ENCODE results near the gene TRIM10.

TRIM10 gene

GRCh38 chr6:30136570-30137286 lies 24.3 kb downstream of the TRIM10 start:
- no peaks in the 10 kb centered on the region for H3K36me3 ChIP-seq (ENCODE audit: insufficient read depth, low read length)
- peaks cover 74% of the 10 kb centered on the region for H3K27me3 ChIP-seq (ENCODE audit: insufficient read depth, low read length)
- H3K4me3 ChIP-seq (ENCODE audit: low read depth, low read length) = no peak overlapping the region
- no peaks in the 10 kb centered on the region for H3K79me2 ChIP-seq (ENCODE audit: control insufficient read depth, insufficient read depth, low read length, unreplicated experiment)
- no peak overlapping the region for H3K27ac ChIP-seq (ENCODE audit: low read depth, low read length)
- H3K4me1 ChIP-seq (ENCODE audit: control insufficient read depth, insufficient read depth, low read length, unreplicated experiment) = no peaks in the 10 kb centered on the region
- H2AFZ ChIP-seq (ENCODE audit: low read length, unreplicated experiment) = no peak overlapping the region

GRCh38 chr6:30135757-30136156 lies 25.3 kb downstream of the TRIM10 start, which contains the start of gene TRIM40:
Gene TRIM40, plus strand, starts transcription at chr6:30136140. Its CDS starts 897 bp downstream, at chr6:30137037.
- Histone ChIP-seq H3K27me3 (ENCODE audit: insufficient read depth, low read length) (peaks cover 71% of the 10 kb centered on the region), H3K27ac (ENCODE audit: low read depth, low read length) (no peak within 1 kb of the TSS), H3K79me2 (ENCODE audit: control insufficient read depth, insufficient read depth, low read length, unreplicated experiment) (no peaks in the 10 kb centered on the region), H3K4me1 (ENCODE audit: control insufficient read depth, insufficient read depth, low read length, unreplicated experiment) (peaks cover 2% of the 10 kb centered on the region), H3K36me3 (ENCODE audit: insufficient read depth, low read length) (no peaks in the 10 kb centered on the region), H3K4me3 (ENCODE audit: low read depth, low read length) (no peak within 1 kb of the TSS), H2AFZ (ENCODE audit: low read length, unreplicated experiment) (no peak within 1 kb of the TSS)

DNA sequence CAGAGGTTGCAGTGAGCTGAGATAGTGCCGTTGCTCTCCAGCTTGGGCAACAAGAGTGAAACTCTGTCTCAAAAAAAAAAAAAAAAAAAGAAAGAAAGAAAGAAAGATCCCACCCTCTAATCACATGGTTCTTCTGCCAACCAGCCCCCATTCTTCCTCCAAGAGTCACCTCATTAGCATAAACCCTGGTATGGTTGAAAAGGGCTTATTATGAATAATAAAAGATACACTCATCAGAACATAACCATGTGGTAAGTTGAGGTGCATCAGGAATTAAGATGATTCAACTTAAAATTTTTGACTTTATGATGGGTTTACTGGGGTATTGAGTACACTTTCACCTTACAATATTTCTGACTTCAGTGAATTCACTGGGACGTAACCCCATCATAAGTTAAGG lies 25.9 kb downstream of the TRIM10 start:
- H3K4me1 ChIP-seq (ENCODE audit: control insufficient read depth, insufficient read depth, low read length, unreplicated experiment) = peaks cover 8% of the 10 kb centered on the region
- no peaks in the 10 kb centered on the region for H3K36me3 ChIP-seq (ENCODE audit: insufficient read depth, low read length)
- H2AFZ ChIP-seq (ENCODE audit: low read length, unreplicated experiment) = no peak overlapping the region
- H3K27ac ChIP-seq (ENCODE audit: low read depth, low read length) = no peak overlapping the region
- H3K79me2 ChIP-seq (ENCODE audit: control insufficient read depth, insufficient read depth, low read length, unreplicated experiment) = no peaks in the 10 kb centered on the region
- no peak overlapping the region for H3K4me3 ChIP-seq (ENCODE audit: low read depth, low read length)
- peaks cover 73% of the 10 kb centered on the region for H3K27me3 ChIP-seq (ENCODE audit: insufficient read depth, low read length)

DNA sequence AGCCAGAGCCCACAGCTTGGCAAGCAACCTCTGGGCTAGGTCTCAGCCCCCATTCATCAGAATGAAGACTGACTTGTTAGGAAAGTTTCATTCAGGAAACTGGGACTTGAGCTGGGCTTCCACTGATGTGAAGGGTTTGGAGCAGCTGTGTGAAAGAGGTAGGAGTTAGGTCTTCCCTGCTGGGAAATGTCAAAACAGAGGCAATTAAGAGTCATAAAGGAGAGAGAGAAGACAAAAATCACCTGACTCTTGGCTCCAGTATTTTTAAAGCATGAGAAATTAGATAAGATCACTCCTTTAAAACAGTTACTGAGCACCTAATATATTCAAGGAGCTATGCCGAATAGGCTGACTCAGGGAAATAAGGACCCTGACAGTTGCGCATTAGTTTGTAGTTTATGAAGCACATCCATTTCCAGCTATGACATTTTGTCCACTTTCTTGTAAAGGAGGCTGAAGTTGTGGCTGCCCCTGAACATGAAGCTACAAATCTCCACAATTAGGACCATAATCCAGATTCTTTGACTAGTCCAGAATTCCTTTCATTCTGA lies 29.0 kb downstream of the TRIM10 start:
- H3K36me3 ChIP-seq (ENCODE audit: insufficient read depth, low read length) = no peaks in the 10 kb centered on the region
- no peak overlapping the region for H3K27ac ChIP-seq (ENCODE audit: low read depth, low read length)
- H3K4me3 ChIP-seq (ENCODE audit: low read depth, low read length) = no peak overlapping the region
- H2AFZ ChIP-seq (ENCODE audit: low read length, unreplicated experiment) = no peak overlapping the region
- H3K79me2 ChIP-seq (ENCODE audit: control insufficient read depth, insufficient read depth, low read length, unreplicated experiment) = no peaks in the 10 kb centered on the region
- H3K27me3 ChIP-seq (ENCODE audit: insufficient read depth, low read length) = peaks cover 85% of the 10 kb centered on the region
- H3K4me1 ChIP-seq (ENCODE audit: control insufficient read depth, insufficient read depth, low read length, unreplicated experiment) = peaks cover 10% of the 10 kb centered on the region

DNA sequence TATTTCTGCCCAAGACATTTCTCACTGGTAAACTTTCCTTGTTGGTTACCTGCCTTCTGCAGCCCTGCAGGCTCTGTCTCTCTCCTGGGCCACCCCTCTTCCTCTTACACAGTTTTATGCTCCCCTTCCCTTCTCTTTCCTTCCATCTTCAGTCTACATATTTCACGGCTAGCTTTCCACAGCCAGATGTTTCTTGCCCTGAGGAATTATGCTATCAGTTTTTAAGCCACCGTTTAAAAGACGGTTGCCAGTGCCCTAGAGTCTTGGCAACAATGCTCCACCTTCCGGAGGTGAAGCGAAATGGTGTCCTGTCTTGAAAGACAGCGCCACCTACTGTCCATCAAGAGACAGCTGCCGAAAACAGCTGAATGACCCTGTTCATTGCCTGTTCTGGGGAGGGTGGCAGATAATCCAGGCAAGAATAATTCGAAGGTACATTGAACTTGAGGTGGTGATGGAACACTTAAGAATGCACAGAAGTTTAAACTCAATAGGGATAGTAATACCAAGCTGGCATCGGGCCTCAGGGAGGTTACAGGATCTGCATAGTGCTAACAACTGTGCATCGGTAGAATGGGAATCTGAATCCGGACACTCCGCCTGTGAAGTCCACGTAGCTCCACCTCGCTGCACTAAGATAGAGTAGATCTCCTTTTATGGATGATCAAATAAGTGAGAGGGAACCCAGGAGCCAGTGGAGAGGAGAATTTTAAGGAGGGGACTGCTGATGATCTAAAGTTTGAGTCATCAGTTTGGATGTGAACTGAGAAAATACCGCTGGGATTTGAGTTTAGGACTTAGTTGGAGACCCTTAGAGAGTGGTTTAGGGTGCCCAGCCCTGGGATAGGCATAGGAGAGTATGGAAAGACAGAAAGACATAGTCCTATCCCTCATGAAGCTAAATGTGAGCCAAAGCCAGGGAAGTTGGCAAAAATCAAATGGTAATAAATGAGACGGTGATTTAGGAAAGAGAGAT lies 29.8 kb downstream of the TRIM10 start:
- Histone ChIP-seq H2AFZ (ENCODE audit: low read length, unreplicated experiment) (peak overlapping the region; percentile 9), H3K27ac (ENCODE audit: low read depth, low read length) (no peak overlapping the region), H3K4me3 (ENCODE audit: low read depth, low read length) (peak overlapping the region; percentile 58; the same call in 1 of the 2 replicates), H3K27me3 (ENCODE audit: insufficient read depth, low read length) (peaks cover 84% of the 10 kb centered on the region), H3K36me3 (ENCODE audit: insufficient read depth, low read length) (no peaks in the 10 kb centered on the region), H3K4me1 (ENCODE audit: control insufficient read depth, insufficient read depth, low read length, unreplicated experiment) (peaks cover 10% of the 10 kb centered on the region), H3K79me2 (ENCODE audit: control insufficient read depth, insufficient read depth, low read length, unreplicated experiment) (no peaks in the 10 kb centered on the region)

DNA sequence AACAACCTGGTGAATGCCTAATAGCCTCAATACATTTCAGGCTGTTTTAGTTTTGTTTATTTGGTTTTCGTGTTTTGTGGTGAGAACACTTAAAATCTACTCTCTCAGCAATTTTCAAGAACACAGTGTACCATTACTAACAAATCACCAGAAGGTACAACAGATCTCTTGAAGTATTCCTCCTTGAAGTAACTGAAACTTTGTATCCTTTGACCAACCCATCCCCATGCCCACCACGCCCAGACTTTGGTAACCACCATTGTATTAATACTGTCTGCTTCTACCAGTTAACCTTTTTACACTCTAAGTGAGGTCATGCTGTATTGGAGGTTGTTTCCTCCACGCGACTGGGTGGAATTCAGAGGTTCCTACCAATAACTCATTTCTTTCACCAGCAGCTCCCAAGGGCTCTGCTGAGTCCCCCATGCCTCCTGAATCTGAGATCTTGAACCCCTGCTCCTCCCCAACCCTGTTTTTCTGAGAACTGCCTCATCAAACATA lies 30.8 kb downstream of the TRIM10 start:
- H3K27ac ChIP-seq (ENCODE audit: low read depth, low read length) = no peak overlapping the region
- H3K36me3 ChIP-seq (ENCODE audit: insufficient read depth, low read length) = no peaks in the 10 kb centered on the region
- no peaks in the 10 kb centered on the region for H3K79me2 ChIP-seq (ENCODE audit: control insufficient read depth, insufficient read depth, low read length, unreplicated experiment)
- H3K27me3 ChIP-seq (ENCODE audit: insufficient read depth, low read length) = peaks cover 75% of the 10 kb centered on the region
- peaks cover 10% of the 10 kb centered on the region for H3K4me1 ChIP-seq (ENCODE audit: control insufficient read depth, insufficient read depth, low read length, unreplicated experiment)
- H2AFZ ChIP-seq (ENCODE audit: low read length, unreplicated experiment) = peak overlapping the region; percentile 9
- H3K4me3 ChIP-seq (ENCODE audit: low read depth, low read length) = peak overlapping the region; percentile 58; the same call in 1 of the 2 replicates

GRCh38 chr6:30129265-30130178 lies 31.5 kb downstream of the TRIM10 start:
- Histone ChIP-seq H3K36me3 (ENCODE audit: insufficient read depth, low read length) (no peaks in the 10 kb centered on the region), H3K4me3 (ENCODE audit: low read depth, low read length) (no peak overlapping the region), H3K27ac (ENCODE audit: low read depth, low read length) (no peak overlapping the region), H2AFZ (ENCODE audit: low read length, unreplicated experiment) (no peak overlapping the region), H3K79me2 (ENCODE audit: control insufficient read depth, insufficient read depth, low read length, unreplicated experiment) (no peaks in the 10 kb centered on the region), H3K4me1 (ENCODE audit: control insufficient read depth, insufficient read depth, low read length, unreplicated experiment) (peaks cover 10% of the 10 kb centered on the region), H3K27me3 (ENCODE audit: insufficient read depth, low read length) (peaks cover 70% of the 10 kb centered on the region)

DNA sequence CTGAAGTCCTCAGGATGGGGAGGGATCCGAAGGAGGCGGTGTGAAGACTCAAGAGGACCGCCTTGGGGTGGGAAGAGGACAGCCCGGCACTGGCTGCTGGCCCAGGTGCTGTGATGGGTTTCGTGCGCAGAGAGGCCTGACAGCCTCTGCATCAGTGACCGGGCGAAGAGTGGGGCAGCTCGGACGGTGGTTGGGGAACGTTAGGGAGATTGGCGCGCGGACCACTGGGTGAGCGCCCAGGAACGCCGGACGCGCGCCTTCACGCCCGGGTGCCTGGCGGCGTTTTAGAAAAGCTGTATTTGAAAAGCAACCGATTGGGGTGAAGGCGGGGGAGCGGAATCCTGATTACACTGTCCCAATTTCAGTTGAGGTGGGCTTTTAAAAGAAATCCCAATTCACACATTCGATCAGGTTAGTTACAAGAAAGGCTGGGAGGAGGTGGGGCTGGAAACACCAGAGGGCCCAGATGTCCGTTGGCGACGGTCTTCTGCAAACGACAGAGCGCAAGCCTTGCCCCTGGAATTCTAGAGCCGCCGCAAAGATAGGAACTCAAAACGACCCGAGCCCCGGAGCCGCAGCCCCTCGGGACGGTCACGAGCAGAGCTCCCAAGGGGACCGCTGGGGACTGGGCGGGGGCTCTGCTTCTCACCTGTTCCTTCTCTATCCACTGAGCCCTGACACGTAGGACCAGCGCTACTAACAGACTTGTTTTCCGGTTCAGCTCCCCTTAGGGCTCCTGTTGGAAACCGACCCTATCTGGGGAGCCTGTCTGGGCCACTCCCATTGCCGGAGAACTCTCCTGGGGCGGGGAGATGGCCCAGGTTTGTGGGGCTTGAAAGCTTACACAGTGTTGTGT lies 33.5 kb downstream of the TRIM10 start:
- Histone ChIP-seq H3K36me3 (ENCODE audit: insufficient read depth, low read length) (no peaks in the 10 kb centered on the region), H3K27ac (ENCODE audit: low read depth, low read length) (no peak overlapping the region), H3K4me3 (ENCODE audit: low read depth, low read length) (peak overlapping the region; percentile 27; the same call in 1 of the 2 replicates), H3K4me1 (ENCODE audit: control insufficient read depth, insufficient read depth, low read length, unreplicated experiment) (peaks cover 14% of the 10 kb centered on the region), H3K79me2 (ENCODE audit: control insufficient read depth, insufficient read depth, low read length, unreplicated experiment) (no peaks in the 10 kb centered on the region), H3K27me3 (ENCODE audit: insufficient read depth, low read length) (peaks cover 57% of the 10 kb centered on the region), H2AFZ (ENCODE audit: low read length, unreplicated experiment) (no peak overlapping the region)

- H3K4me1 ChIP-seq (ENCODE audit: control insufficient read depth, insufficient read depth, low read length, unreplicated experiment) = peaks cover 7% of the 10 kb centered on the region
- peaks cover 10% of the 10 kb centered on the region for H3K27me3 ChIP-seq (ENCODE audit: insufficient read depth, low read length)
- no peaks in the 10 kb centered on the region for H3K36me3 ChIP-seq (ENCODE audit: insufficient read depth, low read length)
- H3K4me3 ChIP-seq (ENCODE audit: low read depth, low read length) = no peak overlapping the region
- H3K27ac ChIP-seq (ENCODE audit: low read depth, low read length) = no peak overlapping the region
- H3K79me2 ChIP-seq (ENCODE audit: control insufficient read depth, insufficient read depth, low read length, unreplicated experiment) = no peaks in the 10 kb centered on the region
- no peak overlapping the region for H2AFZ ChIP-seq (ENCODE audit: low read length, unreplicated experiment)
Measured at GRCh38 chr6:30122515-30122914, 38.5 kb downstream of the TRIM10 start.
